Ecto neural progenitor cell (in vitro differentiated cells): ENCODE measurements around the gene MLPH.

ENCODE experiments used
- DNase-seq: peaks from one replicate; pipeline ENCODE4 v3.0.0-alpha.2; 2018; ENCODE audit warnings: low spot score

MLPH gene

GRCh38 chr2:237486819-237487448 is at the start of gene MLPH:
MLPH (plus strand) TSS chr2:237487251; CDS start chr2:237493427, 6,176 bp downstream.
- peak; percentile 66 for DNase-seq

- DNase-seq = no peak
Measured at GRCh38 chr2:237437566-237437965, 49.5 kb upstream of the MLPH start.

GRCh38 chr2:237438080-237438940 is 48.7 kb upstream of the MLPH start:
- no peak for DNase-seq

GRCh38 chr2:237440819-237441281 is 46.2 kb upstream of the MLPH start:
- DNase-seq = no peak

GRCh38 chr2:237441605-237442274 is 45.3 kb upstream of the MLPH start:
- no peak for DNase-seq

- no peak for DNase-seq
Measured at GRCh38 chr2:237444071-237444470, 43.0 kb upstream of the MLPH start.

- DNase-seq = no peak
Measured at GRCh38 chr2:237445611-237446337, 41.3 kb upstream of the MLPH start.

- no peak for DNase-seq
Measured at GRCh38 chr2:237446338-237446665, 40.7 kb upstream of the MLPH start.

GRCh38 chr2:237447496-237447895 is 39.6 kb upstream of the MLPH start:
- DNase-seq = no peak

GRCh38 chr2:237448171-237448570 is 38.9 kb upstream of the MLPH start:
- no peak for DNase-seq

GRCh38 chr2:237448626-237449025 is 38.4 kb upstream of the MLPH start:
- DNase-seq = no peak

- no peak for DNase-seq
Measured at GRCh38 chr2:237449193-237449881, 37.7 kb upstream of the MLPH start.

- DNase-seq = no peak
Measured at GRCh38 chr2:237450108-237450507, 36.9 kb upstream of the MLPH start.

- no peak for DNase-seq
Measured at GRCh38 chr2:237450583-237450982, 36.5 kb upstream of the MLPH start.

GRCh38 chr2:237451643-237452469 is 35.2 kb upstream of the MLPH start:
- DNase-seq = no peak

GRCh38 chr2:237452861-237453260 is 34.2 kb upstream of the MLPH start:
- no peak for DNase-seq

- DNase-seq = no peak
Measured at GRCh38 chr2:237453671-237454070, 33.4 kb upstream of the MLPH start.

- DNase-seq = no peak
Measured at GRCh38 chr2:237455764-237456163, 31.3 kb upstream of the MLPH start.

GRCh38 chr2:237456200-237456843 is 30.7 kb upstream of the MLPH start:
- DNase-seq = no peak

GRCh38 chr2:237457388-237457941 is 29.6 kb upstream of the MLPH start:
- no peak for DNase-seq
